ENCODE data around the gene PLCD4. TPM values are rescaled to one million over a fixed set of nuclear protein-coding genes. Genes with fewer than 3 reads are reported as not detected.

Gene PLCD4
- polyA plus RNA-seq, 3 donors: 0.04 to 0.05 TPM; not detected in 1

DNA sequence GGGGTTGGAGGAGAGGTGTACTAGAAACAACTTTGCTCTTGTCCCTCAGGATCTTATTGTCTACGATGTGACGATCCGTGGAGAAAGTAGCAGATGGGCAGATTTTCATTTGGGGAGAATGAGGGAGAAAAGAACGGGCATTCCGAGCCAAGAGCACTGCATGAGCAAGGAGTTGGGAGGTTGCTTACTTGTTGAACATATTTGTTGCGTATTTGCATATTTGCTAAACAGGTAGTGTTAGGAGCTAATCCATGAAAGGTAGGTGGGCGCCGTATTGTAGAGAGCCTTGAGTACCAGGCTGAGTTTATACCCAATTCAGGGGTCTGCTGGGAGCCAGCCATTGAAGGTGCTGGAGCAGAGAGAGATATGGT lies 52.3 kb downstream of the PLCD4 start:
- Mint-ChIP-seq H3K4me1 (peaks cover 23% of the 10 kb centered on the region), H3K27ac (peak overlapping the region in 6 of 7 donors; percentile 76 to 91 (median 84)), H3K27me3 (ENCODE audit: low read depth in 3 of 3) (no peaks in the 10 kb centered on the region), H3K36me3 (peaks cover 52 to 60% of the 10 kb centered on the region in 2 donors), H3K9me3 (no peaks in the 10 kb centered on the region), H3K4me3 (peak overlapping the region; percentile 98 to 99)
- WGBS (ENCODE audit: insufficient coverage): 21% methylated on average over 8 of the region's 8 CpGs
- no peaks in the 10 kb centered on the region for H4K20me1 ChIP-seq (ENCODE audit: insufficient read depth, low read length)
- TF ChIP-seq, protein P1, sequence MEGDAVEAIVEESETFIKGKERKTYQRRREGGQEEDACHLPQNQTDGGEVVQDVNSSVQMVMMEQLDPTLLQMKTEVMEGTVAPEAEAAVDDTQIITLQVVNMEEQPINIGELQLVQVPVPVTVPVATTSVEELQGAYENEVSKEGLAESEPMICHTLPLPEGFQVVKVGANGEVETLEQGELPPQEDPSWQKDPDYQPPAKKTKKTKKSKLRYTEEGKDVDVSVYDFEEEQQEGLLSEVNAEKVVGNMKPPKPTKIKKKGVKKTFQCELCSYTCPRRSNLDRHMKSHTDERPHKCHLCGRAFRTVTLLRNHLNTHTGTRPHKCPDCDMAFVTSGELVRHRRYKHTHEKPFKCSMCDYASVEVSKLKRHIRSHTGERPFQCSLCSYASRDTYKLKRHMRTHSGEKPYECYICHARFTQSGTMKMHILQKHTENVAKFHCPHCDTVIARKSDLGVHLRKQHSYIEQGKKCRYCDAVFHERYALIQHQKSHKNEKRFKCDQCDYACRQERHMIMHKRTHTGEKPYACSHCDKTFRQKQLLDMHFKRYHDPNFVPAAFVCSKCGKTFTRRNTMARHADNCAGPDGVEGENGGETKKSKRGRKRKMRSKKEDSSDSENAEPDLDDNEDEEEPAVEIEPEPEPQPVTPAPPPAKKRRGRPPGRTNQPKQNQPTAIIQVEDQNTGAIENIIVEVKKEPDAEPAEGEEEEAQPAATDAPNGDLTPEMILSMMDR (IDR thresholded peaks at IDR 0.05): no peak
- no peaks in the 10 kb centered on the region for H3K9me3 ChIP-seq (replicated peaks in 1 of 2; ENCODE audit: control insufficient read depth in 1 of 2, insufficient read depth in 1 of 2, low read length in 2 of 2)
- peak overlapping the region; percentile 63 for H3K9ac ChIP-seq (ENCODE audit: insufficient read depth, low read length, poor library complexity, severe bottlenecking)
- peak overlapping the region; percentile 92 for H2AFZ ChIP-seq (ENCODE audit: insufficient read depth, low read depth, low read length, poor library complexity, severe bottlenecking)
- peaks cover 15 to 19% of the 10 kb centered on the region in 2 donors for H3K4me1 ChIP-seq (ENCODE audit: control insufficient read depth in 1 of 2, insufficient read depth in 2 of 2, low read length in 2 of 2)
- peak overlapping the region in 1 of 2 donors; percentile 66 for H3K27ac ChIP-seq (ENCODE audit: low read depth in 1 of 2, low read length in 2 of 2)
- H3K79me2 ChIP-seq (ENCODE audit: insufficient read depth, low read length): peaks cover 25% of the 10 kb centered on the region
- H3K4me3 ChIP-seq (replicated peaks in 1 of 3; ENCODE audit: low read depth in 2 of 3, low read length in 3 of 3): peak overlapping the region; percentile 46 to 88 (median 87)
- no peak for DNase-seq
- H3K4me2 ChIP-seq (replicated peaks; ENCODE audit: extremely low read depth, low read length, poor library complexity, severe bottlenecking): peak overlapping the region; percentile 87
- peaks cover 48 to 66% of the 10 kb centered on the region in 2 donors for H3K36me3 ChIP-seq (replicated peaks in 1 of 2; ENCODE audit: control insufficient read depth in 1 of 2, insufficient read depth in 2 of 2, low read length in 2 of 2)
- intact Hi-C loops (cut with micrococcal nuclease): no loop called here
- no peaks in the 10 kb centered on the region for H3K27me3 ChIP-seq (ENCODE audit: control insufficient read depth in 2 of 2, insufficient read depth in 2 of 2, low read length in 2 of 2)

DNA sequence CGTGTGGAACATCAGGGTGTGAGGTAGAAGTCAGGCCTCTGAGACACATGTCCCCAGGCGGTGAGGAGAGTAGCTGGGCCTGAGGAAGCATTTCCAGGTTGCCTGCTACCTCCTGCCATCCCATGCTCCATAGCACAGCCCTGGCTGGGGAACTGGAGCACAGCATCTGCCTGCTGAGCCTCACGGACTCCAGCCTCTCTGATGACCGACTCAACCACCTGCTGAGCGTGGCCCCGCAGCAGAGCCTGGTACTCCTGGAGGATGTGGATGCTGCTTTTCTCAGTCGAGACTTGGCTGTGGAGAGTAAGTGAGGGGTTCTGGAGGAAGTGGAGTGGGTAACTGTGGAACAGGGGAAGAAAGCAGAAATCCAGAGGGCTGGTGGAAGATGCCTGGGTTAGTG lies 54.7 kb downstream of the PLCD4 start:
- Mint-ChIP-seq H3K9me3 (no peaks in the 10 kb centered on the region), H3K36me3 (peaks cover 52 to 62% of the 10 kb centered on the region in 2 donors), H3K4me3 (no peak overlapping the region), H3K4me1 (peaks cover 21% of the 10 kb centered on the region), H3K27me3 (ENCODE audit: low read depth in 3 of 3) (peaks cover 0 to 3% (median 0%) of the 10 kb centered on the region in 3 donors), H3K27ac (peak overlapping the region in 2 of 7 donors; percentile 20 to 26)
- Histone ChIP-seq H3K27ac (ENCODE audit: low read depth in 1 of 2, low read length in 2 of 2) (no peak overlapping the region), H3K9me3 (replicated peaks in 1 of 2; ENCODE audit: control insufficient read depth in 1 of 2, insufficient read depth in 1 of 2, low read length in 2 of 2) (no peaks in the 10 kb centered on the region), H3K36me3 (replicated peaks in 1 of 2; ENCODE audit: control insufficient read depth in 1 of 2, insufficient read depth in 2 of 2, low read length in 2 of 2) (peaks cover 50 to 63% of the 10 kb centered on the region in 2 donors), H3K4me2 (replicated peaks; ENCODE audit: extremely low read depth, low read length, poor library complexity, severe bottlenecking) (no peak overlapping the region), H3K4me3 (replicated peaks in 1 of 3; ENCODE audit: low read depth in 2 of 3, low read length in 3 of 3) (no peak overlapping the region), H3K27me3 (ENCODE audit: control insufficient read depth in 2 of 2, insufficient read depth in 2 of 2, low read length in 2 of 2) (no peaks in the 10 kb centered on the region), H3K79me2 (ENCODE audit: insufficient read depth, low read length) (peaks cover 23% of the 10 kb centered on the region), H2AFZ (ENCODE audit: insufficient read depth, low read depth, low read length, poor library complexity, severe bottlenecking) (no peak overlapping the region), H4K20me1 (ENCODE audit: insufficient read depth, low read length) (no peaks in the 10 kb centered on the region), H3K9ac (ENCODE audit: insufficient read depth, low read length, poor library complexity, severe bottlenecking) (no peak overlapping the region), H3K4me1 (ENCODE audit: control insufficient read depth in 1 of 2, insufficient read depth in 2 of 2, low read length in 2 of 2) (peaks cover 15 to 19% of the 10 kb centered on the region in 2 donors)
- intact Hi-C loops (cut with micrococcal nuclease): no loop called here
- 90% methylated on average over 7 of the region's 7 CpGs for WGBS (ENCODE audit: insufficient coverage)
- TF ChIP-seq, protein P1 (IDR thresholded peaks at IDR 0.05): no peak
- no peak for DNase-seq
